ENCODE results near the gene GLDC.
"Not testable (repeated sequence)": the region's sequence is repeated elsewhere in the genome, so short reads cannot be mapped to it uniquely, and the experiment has no call there.

Gene GLDC

GRCh38 chr9:6625363-6625762 is 20.2 kb downstream of the GLDC start:
- no peaks in the 10 kb centered on the region for H3K4me1 ChIP-seq (ENCODE audit: control insufficient read depth, insufficient read depth, low read length)
- no peaks in the 10 kb centered on the region for H3K9me3 ChIP-seq (ENCODE audit: control insufficient read depth, insufficient read depth, low read length)
- WGBS (ENCODE audit: insufficient coverage, insufficient read length) = no CpG with 5 or more reads among the region's 2 CpGs
- H3K36me3 ChIP-seq (ENCODE audit: control insufficient read depth, insufficient read depth, low read length) = no peaks in the 10 kb centered on the region
- no peak overlapping the region for H3K4me3 ChIP-seq (ENCODE audit: low read length)
- no peak for DNase-seq (ENCODE audit: low read depth, low spot score)
- no peak overlapping the region for H3K27ac ChIP-seq (ENCODE audit: low read length)
- no peaks in the 10 kb centered on the region for H3K27me3 ChIP-seq (ENCODE audit: control insufficient read depth, insufficient read depth, low read length)

GRCh38 chr9:6622784-6623183 is 22.7 kb downstream of the GLDC start:
- not testable (repeated sequence) for H3K27me3 ChIP-seq (ENCODE audit: control insufficient read depth, insufficient read depth, low read length); DNase-seq (ENCODE audit: low read depth, low spot score); H3K27ac ChIP-seq (ENCODE audit: low read length); H3K4me1 ChIP-seq (ENCODE audit: control insufficient read depth, insufficient read depth, low read length); H3K4me3 ChIP-seq (ENCODE audit: low read length); H3K36me3 ChIP-seq (ENCODE audit: control insufficient read depth, insufficient read depth, low read length); H3K9me3 ChIP-seq (ENCODE audit: control insufficient read depth, insufficient read depth, low read length)
- WGBS (ENCODE audit: insufficient coverage, insufficient read length) = no CpG with 5 or more reads among the region's 29 CpGs

- DNase-seq (ENCODE audit: low read depth, low spot score) = no peak
- no peaks in the 10 kb centered on the region for H3K4me1 ChIP-seq (ENCODE audit: control insufficient read depth, insufficient read depth, low read length)
- no peaks in the 10 kb centered on the region for H3K9me3 ChIP-seq (ENCODE audit: control insufficient read depth, insufficient read depth, low read length)
- WGBS (ENCODE audit: insufficient coverage, insufficient read length) = no CpG with 5 or more reads among the region's 5 CpGs
- no peak overlapping the region for H3K27ac ChIP-seq (ENCODE audit: low read length)
- no peak overlapping the region for H3K4me3 ChIP-seq (ENCODE audit: low read length)
- H3K27me3 ChIP-seq (ENCODE audit: control insufficient read depth, insufficient read depth, low read length) = no peaks in the 10 kb centered on the region
- no peaks in the 10 kb centered on the region for H3K36me3 ChIP-seq (ENCODE audit: control insufficient read depth, insufficient read depth, low read length)
Measured at GRCh38 chr9:6620796-6621195, 24.7 kb downstream of the GLDC start.

- no peak for DNase-seq (ENCODE audit: low read depth, low spot score)
- H3K4me1 ChIP-seq (ENCODE audit: control insufficient read depth, insufficient read depth, low read length) = no peaks in the 10 kb centered on the region
- WGBS (ENCODE audit: insufficient coverage, insufficient read length) = no CpG with 5 or more reads among the region's 3 CpGs
- no peaks in the 10 kb centered on the region for H3K36me3 ChIP-seq (ENCODE audit: control insufficient read depth, insufficient read depth, low read length)
- no peak overlapping the region for H3K4me3 ChIP-seq (ENCODE audit: low read length)
- H3K9me3 ChIP-seq (ENCODE audit: control insufficient read depth, insufficient read depth, low read length) = no peaks in the 10 kb centered on the region
- H3K27ac ChIP-seq (ENCODE audit: low read length) = no peak overlapping the region
- H3K27me3 ChIP-seq (ENCODE audit: control insufficient read depth, insufficient read depth, low read length) = no peaks in the 10 kb centered on the region
Measured at GRCh38 chr9:6620353-6620752, 25.2 kb downstream of the GLDC start.

- DNase-seq (ENCODE audit: low read depth, low spot score) = no peak
- Histone ChIP-seq H3K27ac (ENCODE audit: low read length) (no peak overlapping the region), H3K27me3 (ENCODE audit: control insufficient read depth, insufficient read depth, low read length) (no peaks in the 10 kb centered on the region), H3K9me3 (ENCODE audit: control insufficient read depth, insufficient read depth, low read length) (no peaks in the 10 kb centered on the region), H3K36me3 (ENCODE audit: control insufficient read depth, insufficient read depth, low read length) (no peaks in the 10 kb centered on the region), H3K4me3 (ENCODE audit: low read length) (no peak overlapping the region), H3K4me1 (ENCODE audit: control insufficient read depth, insufficient read depth, low read length) (no peaks in the 10 kb centered on the region)
- no CpG with 5 or more reads among the region's 6 CpGs for WGBS (ENCODE audit: insufficient coverage, insufficient read length)
Measured at GRCh38 chr9:6619909-6620308, 25.6 kb downstream of the GLDC start.

GRCh38 chr9:6616951-6617602 is 28.5 kb downstream of the GLDC start:
- no CpG with 5 or more reads among the region's 9 CpGs for WGBS (ENCODE audit: insufficient coverage, insufficient read length)
- H3K36me3 ChIP-seq (ENCODE audit: control insufficient read depth, insufficient read depth, low read length) = no peaks in the 10 kb centered on the region
- H3K4me3 ChIP-seq (ENCODE audit: low read length) = no peak overlapping the region
- H3K27me3 ChIP-seq (ENCODE audit: control insufficient read depth, insufficient read depth, low read length) = no peaks in the 10 kb centered on the region
- DNase-seq (ENCODE audit: low read depth, low spot score) = no peak
- no peaks in the 10 kb centered on the region for H3K4me1 ChIP-seq (ENCODE audit: control insufficient read depth, insufficient read depth, low read length)
- no peaks in the 10 kb centered on the region for H3K9me3 ChIP-seq (ENCODE audit: control insufficient read depth, insufficient read depth, low read length)
- H3K27ac ChIP-seq (ENCODE audit: low read length) = no peak overlapping the region

GRCh38 chr9:6614489-6614888 is 31.0 kb downstream of the GLDC start:
- Histone ChIP-seq H3K9me3 (ENCODE audit: control insufficient read depth, insufficient read depth, low read length) (no peaks in the 10 kb centered on the region), H3K4me1 (ENCODE audit: control insufficient read depth, insufficient read depth, low read length) (no peaks in the 10 kb centered on the region), H3K4me3 (ENCODE audit: low read length) (no peak overlapping the region), H3K27ac (ENCODE audit: low read length) (no peak overlapping the region), H3K27me3 (ENCODE audit: control insufficient read depth, insufficient read depth, low read length) (no peaks in the 10 kb centered on the region), H3K36me3 (ENCODE audit: control insufficient read depth, insufficient read depth, low read length) (no peaks in the 10 kb centered on the region; the same call in 1 of the 2 replicates)
- WGBS (ENCODE audit: insufficient coverage, insufficient read length) = no CpG with 5 or more reads among the region's 5 CpGs
- no peak for DNase-seq (ENCODE audit: low read depth, low spot score)

- H3K9me3 ChIP-seq (ENCODE audit: control insufficient read depth, insufficient read depth, low read length) = no peaks in the 10 kb centered on the region
- H3K27ac ChIP-seq (ENCODE audit: low read length) = no peak overlapping the region
- no peaks in the 10 kb centered on the region; the same call in 1 of the 2 replicates for H3K36me3 ChIP-seq (ENCODE audit: control insufficient read depth, insufficient read depth, low read length)
- WGBS (ENCODE audit: insufficient coverage, insufficient read length) = no CpG with 5 or more reads among the region's 1 CpG
- no peaks in the 10 kb centered on the region for H3K4me1 ChIP-seq (ENCODE audit: control insufficient read depth, insufficient read depth, low read length)
- no peak overlapping the region for H3K4me3 ChIP-seq (ENCODE audit: low read length)
- DNase-seq (ENCODE audit: low read depth, low spot score) = no peak
- no peaks in the 10 kb centered on the region for H3K27me3 ChIP-seq (ENCODE audit: control insufficient read depth, insufficient read depth, low read length)
Measured at GRCh38 chr9:6611865-6612264, 33.7 kb downstream of the GLDC start.

GRCh38 chr9:6610073-6610472 is 35.5 kb downstream of the GLDC start:
- H3K9me3 ChIP-seq (ENCODE audit: control insufficient read depth, insufficient read depth, low read length) = no peaks in the 10 kb centered on the region

GRCh38 chr9:6609497-6610016 is 36.0 kb downstream of the GLDC start:
- no CpG with 5 or more reads among the region's 11 CpGs for WGBS (ENCODE audit: insufficient coverage, insufficient read length)
- H3K4me1 ChIP-seq (ENCODE audit: control insufficient read depth, insufficient read depth, low read length) = no peaks in the 10 kb centered on the region
- H3K27ac ChIP-seq (ENCODE audit: low read length) = no peak overlapping the region
- H3K27me3 ChIP-seq (ENCODE audit: control insufficient read depth, insufficient read depth, low read length) = no peaks in the 10 kb centered on the region
- no peak overlapping the region for H3K4me3 ChIP-seq (ENCODE audit: low read length)
- no peaks in the 10 kb centered on the region for H3K9me3 ChIP-seq (ENCODE audit: control insufficient read depth, insufficient read depth, low read length)
- DNase-seq (ENCODE audit: low read depth, low spot score) = no peak
- no peaks in the 10 kb centered on the region; the same call in 1 of the 2 replicates for H3K36me3 ChIP-seq (ENCODE audit: control insufficient read depth, insufficient read depth, low read length)

More at GRCh38 chr9:6610073-6610472, 35.5 kb downstream of the GLDC start:
- no peaks in the 10 kb centered on the region for H3K27me3 ChIP-seq (ENCODE audit: control insufficient read depth, insufficient read depth, low read length)
- DNase-seq (ENCODE audit: low read depth, low spot score) = no peak
- H3K36me3 ChIP-seq (ENCODE audit: control insufficient read depth, insufficient read depth, low read length) = no peaks in the 10 kb centered on the region; the same call in 1 of the 2 replicates
- H3K4me3 ChIP-seq (ENCODE audit: low read length) = no peak overlapping the region
- WGBS (ENCODE audit: insufficient coverage, insufficient read length) = no CpG with 5 or more reads among the region's 2 CpGs
- H3K27ac ChIP-seq (ENCODE audit: low read length) = no peak overlapping the region
- no peaks in the 10 kb centered on the region for H3K4me1 ChIP-seq (ENCODE audit: control insufficient read depth, insufficient read depth, low read length)

- WGBS (ENCODE audit: insufficient coverage, insufficient read length) = no CpG with 5 or more reads among the region's 5 CpGs
- no peak overlapping the region for H3K4me3 ChIP-seq (ENCODE audit: low read length)
Measured at GRCh38 chr9:6605202-6605601, 40.3 kb downstream of the GLDC start.

More at GRCh38 chr9:6605202-6605601, 40.3 kb downstream of the GLDC start:
- DNase-seq (ENCODE audit: low read depth, low spot score) = no peak
- no peaks in the 10 kb centered on the region for H3K27me3 ChIP-seq (ENCODE audit: control insufficient read depth, insufficient read depth, low read length)
- H3K4me1 ChIP-seq (ENCODE audit: control insufficient read depth, insufficient read depth, low read length) = no peaks in the 10 kb centered on the region
- peaks cover 6% of the 10 kb centered on the region; the same call in 1 of the 2 replicates for H3K36me3 ChIP-seq (ENCODE audit: control insufficient read depth, insufficient read depth, low read length)
- H3K9me3 ChIP-seq (ENCODE audit: control insufficient read depth, insufficient read depth, low read length) = no peaks in the 10 kb centered on the region
- H3K27ac ChIP-seq (ENCODE audit: low read length) = no peak overlapping the region

All from iPS DF 6.9 (cell line).